ENCODE results near the gene ADCY1.

The ADCY1 gene

DNA sequence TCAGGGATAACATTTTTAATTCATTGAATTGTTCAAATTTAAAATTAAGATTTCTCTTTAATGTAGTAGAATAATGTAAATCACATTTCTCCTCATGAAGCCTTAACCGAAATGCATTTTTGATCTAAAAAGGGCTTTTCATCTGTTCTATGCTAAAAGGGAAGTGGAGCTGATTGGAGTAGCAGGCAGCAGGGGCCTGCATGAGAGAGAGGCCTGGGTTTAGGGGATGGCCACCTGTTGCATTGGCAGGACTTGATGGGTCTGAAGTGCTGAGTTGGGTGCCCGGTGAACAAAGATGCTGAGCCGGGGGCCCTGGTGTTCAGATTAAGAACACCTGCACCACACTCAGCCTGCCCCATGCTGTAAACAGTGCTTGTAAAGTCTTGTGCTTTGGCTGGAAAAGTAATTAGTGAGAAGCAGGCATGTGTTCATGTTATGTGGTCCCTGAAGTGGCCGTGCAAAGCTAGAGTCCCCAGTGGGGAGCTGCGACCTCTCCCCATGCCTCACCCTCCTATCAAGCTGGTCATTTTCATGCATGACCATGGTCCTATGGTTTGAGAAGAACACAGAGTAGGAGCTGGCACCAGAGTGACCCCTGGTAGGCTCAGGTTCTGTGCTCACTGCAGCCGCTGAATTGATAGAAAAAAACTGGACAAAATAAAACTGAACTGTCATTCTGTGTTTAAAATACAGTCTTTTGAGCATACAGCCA is 124.3 kb downstream of the ADCY1 start:
- DNase-seq, result no peak

- DNase-seq, result no peak
These were observed 124.8 kb downstream of the ADCY1 start for GRCh38 chr7:45699015-45699309.

DNA sequence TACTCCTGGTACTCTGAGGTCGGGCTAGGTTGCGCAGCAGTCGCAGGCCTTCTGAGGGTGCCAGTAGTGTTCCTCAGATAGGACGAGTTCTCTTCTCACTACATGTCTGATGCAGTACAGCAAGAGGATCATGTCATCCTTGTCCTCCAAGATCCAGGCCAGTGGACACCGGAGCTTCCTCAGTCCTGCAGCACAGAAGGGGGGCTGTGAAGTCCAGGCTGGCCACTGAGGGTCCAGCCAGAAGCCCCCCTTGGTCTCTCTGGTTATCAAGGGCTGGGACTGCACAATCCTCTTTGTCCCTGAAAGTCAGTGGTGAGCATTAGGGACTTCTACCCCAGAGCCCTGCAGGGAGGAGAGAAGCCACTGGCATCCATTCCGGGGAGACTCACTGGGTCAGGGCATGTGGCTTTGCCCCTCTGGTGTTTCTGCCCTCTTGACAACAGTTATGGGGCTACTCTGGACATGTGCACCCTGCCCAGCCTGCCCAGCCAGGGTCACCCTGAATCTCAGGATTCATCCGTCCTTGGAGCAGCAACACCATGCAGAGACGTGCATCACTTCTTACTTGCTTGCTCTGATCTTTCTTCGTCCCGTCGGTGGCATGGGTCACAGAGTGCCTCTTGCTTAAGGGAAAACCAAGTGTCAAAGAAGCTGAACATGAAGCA is 125.7 kb downstream of the ADCY1 start:
- no peak for DNase-seq

DNA sequence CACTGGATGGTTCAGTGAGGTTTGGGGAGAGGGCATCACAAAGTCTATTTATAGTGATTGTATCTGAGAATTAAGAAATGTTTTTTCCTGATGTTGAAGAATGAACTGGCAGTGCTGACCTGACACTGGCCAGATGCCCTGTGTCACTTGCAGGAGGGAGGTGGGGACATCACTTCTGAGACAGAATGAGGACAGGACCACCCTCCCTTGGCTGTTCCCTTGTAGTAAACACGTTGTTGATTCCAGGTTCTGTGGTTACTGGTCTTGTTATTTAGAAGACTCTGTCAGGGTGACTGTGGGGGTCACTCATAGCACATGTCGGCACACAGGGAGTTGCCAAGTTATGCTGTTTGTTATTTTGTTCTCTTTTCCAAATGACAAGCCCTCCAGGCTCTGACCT is 126.4 kb downstream of the ADCY1 start:
- no peak for DNase-seq

DNA sequence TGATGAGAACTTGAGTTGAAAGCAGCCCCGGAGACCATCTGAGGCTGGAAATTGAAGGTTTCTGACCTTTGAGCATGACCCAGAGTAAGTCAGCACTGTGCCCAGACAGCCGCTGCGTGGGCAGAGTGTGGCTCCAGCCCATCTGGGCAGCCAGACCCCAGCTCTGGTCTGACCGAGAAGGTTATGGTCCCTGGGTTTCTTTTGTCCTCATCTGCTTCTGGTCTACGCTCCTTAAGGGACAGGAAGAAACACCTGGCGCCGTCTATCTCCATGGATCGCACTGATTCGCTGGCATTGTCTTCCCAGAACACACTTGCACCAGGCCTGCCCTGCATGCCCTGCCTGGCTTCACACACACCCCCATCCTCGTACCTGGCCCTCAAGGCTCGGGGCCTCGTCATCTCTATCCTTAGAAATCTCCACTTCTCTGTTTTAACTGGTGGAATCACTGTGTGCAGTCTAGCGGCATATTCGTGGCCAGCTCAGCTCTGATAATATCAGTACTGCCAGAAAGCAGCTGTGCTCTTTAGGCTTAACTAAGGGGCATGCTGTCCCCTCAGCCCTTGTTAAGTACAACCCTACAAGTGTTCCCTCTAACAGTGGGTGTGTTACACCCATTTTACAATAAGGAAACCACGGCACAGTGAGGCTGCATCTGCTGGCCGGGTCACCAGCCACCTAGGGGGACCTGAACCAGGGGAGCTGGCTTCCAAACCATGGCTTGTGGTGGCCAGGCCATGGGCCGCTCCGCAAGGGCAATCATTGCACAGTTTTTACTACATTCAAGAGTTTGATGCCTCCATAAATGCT is 127.7 kb downstream of the ADCY1 start:
- no peak for DNase-seq

DNA sequence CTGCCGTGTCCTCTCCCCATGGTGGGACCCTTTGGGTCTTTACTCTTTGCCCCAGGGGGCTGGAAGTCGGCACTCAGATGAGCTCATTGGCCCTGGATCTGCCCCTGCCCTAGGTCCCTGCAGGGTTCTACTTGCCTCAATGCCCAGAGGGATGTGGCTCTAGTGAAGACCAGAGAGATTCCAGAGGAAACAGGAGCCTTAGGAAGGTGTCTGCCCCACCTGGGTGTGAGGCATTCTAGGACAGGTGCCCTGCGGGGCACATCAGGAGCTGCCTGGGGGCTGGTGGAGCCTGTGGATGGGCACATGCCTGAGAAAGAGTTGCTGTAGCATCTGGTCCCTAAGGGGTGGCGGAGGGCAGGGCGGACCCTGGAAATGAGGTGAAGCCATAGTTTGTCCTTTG is 128.6 kb downstream of the ADCY1 start:
- no peak for DNase-seq

GRCh38 chr7:45703373-45703821 is 129.2 kb downstream of the ADCY1 start:
- DNase-seq, result no peak

DNA sequence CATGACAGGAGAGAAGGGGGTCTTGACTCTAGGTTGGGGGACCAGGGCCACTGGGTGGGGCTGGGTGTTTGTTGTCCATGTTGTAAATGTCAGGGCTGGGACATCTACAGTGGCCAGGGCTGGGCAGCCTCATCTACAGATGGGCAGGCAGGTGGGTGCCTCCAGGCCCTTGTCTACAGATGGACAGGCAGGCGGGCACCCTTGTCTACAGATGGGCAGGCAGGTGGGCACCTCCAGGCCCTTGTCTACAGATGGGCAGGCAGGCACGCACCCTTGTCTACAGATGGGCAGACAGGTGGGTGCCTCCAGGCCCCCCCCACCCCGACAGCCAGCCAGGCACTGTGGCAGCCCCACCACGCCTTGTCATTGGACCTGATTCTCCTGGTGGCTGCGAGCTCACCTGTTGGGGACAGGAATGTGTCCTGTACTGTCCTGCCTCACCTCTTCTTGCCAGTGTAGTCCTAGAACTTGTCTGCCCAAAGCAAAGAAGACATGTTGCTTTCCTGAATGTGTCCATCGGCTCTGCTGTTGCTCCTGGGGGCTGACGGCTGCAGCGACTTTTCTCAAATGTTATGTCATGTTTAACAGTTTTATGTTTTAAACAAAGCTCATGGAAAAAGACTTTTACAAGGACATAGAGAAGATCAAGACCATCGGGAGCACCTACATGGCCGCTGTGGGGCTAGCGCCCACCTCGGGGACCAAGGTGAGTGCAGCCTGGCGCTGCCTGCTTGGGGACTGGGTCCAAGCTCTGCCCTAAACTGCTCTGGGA is 129.9 kb downstream of the ADCY1 start:
- no peak for DNase-seq

- DNase-seq, result no peak
These were observed 130.5 kb downstream of the ADCY1 start for GRCh38 chr7:45704683-45705016.

DNA sequence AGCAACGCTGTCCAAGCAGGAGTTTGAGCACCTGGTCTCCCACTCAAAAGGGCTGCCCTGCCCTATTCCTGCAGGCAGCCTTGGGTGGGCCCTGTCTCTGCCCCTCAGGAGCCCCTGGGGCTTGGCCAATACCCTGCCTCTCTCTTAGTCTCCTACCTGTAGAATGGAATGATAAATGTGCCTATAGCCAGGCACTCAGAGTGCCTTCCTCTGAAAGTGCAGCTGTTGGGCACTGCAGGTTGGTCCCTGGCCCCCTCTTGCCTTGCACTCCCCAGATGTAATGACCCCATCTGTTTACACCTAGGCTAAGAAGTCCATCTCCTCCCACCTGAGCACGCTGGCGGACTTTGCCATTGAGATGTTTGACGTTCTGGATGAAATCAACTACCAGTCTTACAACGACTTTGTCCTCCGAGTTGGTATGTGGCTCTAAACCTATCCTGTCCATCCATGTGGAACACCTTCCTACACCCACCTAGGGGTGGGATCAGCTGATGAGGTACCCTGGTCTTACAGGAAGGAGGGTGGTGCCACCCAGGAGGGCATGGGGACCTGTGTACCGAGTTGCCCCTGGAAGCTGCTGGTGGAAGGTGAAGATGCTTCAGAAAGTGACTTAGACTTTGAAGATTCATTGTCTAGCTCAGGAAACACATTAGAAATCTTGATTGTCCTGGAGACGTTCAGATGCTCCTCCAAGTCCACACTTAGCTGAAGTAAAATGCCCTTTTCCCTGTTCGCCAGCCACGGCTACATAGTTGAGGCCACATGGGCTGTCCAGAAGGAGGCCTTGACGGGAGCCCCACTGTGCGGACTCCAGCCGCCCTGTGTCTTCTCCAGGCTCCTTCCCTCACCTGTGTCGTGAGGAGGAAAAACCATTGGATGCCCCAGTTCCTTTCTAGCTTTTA is 134.1 kb downstream of the ADCY1 start:
- DNase-seq, result no peak

GRCh38 chr7:45709168-45710042 is 135.2 kb downstream of the ADCY1 start:
- DNase-seq, result no peak

DNA sequence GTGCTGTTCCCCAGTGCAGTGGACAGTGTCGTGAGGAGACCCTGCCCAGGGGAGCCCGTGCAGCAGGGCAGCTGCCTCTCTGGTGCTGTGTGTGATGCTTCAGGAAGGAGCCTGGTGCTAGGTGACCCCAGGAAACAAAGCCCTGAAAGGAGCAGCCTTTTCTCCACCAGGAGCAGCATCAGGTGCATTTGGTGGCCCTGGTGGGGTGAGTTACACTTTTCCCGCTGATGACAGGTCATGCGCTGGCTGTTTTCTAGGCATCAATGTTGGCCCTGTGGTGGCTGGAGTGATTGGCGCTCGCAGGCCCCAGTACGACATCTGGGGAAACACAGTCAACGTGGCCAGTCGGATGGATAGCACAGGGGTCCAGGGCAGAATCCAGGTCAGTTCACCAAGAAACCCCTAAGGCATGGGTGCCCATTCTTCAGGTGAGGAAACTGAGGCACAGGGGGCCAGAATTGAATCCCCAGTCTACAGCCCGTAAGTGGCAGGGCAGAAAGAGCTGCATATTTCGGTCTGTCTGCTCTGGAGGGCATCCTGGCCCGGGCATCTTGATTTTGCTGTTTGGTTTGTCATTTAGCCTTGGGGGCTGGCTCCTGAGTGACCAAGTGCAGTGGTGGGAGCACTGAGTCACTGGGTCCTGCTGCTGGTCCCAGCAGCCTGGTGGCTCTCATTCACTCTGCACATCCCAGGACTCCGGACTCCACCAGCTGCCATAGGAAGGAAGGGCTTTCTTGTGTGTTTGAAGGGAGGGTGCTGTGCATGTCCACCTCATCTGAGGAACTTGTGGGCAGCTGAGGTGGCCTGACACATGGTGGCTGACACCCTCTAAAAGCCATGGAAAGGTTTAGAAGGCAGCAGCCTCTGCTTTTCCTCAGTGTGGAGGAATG is 136.3 kb downstream of the ADCY1 start:
- DNase-seq, result no peak

GRCh38 chr7:45711161-45711490 is 137.0 kb downstream of the ADCY1 start:
- no peak for DNase-seq

GRCh38 chr7:45712057-45712689 is 138.0 kb downstream of the ADCY1 start:
- no peak for DNase-seq

- DNase-seq, result no peak
These were observed 138.9 kb downstream of the ADCY1 start for GRCh38 chr7:45712872-45713668.

DNA sequence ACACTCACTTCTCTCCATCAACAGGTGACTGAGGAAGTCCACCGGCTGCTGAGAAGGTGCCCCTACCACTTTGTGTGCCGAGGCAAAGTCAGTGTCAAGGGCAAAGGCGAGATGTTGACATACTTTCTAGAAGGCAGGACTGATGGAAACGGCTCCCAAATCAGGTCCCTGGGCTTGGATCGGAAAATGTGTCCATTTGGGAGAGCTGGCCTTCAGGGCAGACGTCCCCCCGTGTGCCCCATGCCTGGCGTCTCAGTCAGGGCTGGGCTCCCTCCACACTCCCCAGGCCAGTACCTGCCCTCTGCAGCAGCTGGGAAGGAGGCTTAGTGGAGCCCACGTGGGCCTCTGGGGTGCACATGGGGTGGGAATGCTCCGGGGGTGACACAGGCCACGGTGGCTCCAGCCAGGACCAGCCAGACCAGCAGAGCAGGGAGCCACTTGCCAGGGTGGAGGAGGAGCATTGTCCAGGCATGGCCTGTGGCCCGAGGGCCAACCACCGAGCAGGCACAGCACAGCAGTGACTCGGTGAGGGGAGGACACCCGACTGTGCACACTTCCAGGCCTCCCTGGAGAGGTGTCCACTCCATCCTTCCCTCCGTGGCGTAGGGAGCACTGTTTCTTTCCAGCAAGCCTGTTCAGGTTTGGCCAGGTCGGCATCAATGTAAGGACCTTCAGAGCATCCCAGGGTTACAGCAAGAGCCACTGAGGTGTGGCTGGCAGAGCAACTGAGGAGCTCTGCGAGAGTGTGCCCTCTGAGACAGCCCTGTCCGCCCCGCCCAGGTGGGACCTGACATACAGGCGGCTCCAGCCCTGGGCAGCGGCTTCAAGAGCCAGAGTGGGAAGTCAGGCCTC is 139.7 kb downstream of the ADCY1 start:
- DNase-seq, result no peak

DNA sequence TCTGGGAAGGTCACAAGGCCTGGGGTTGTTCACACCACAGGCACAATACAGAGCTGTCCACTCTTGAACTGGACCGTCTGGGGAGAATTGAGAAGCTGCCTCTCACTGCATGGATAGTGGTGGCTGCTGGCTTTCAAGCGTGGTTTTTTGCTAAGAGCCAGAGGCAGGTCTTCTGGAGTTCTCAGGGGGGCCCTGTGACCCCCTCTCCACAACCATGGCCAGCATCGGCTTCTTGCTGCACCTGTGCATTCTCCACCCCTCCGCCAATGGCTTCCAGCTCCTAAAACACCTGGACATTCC is 140.3 kb downstream of the ADCY1 start:
- DNase-seq, result no peak
